Measurements from ENCODE around the gene MRC2.

The MRC2 gene

GRCh38 chr17:62581764-62582163, 45.7 kb upstream of the MRC2 start:
- Histone ChIP-seq H3K36me3 (replicated peaks; ENCODE audit: insufficient read depth, low read length) (peaks cover 9% of the 10 kb centered on the region; the same call in 1 of the 2 replicates), H3K9ac (ENCODE audit: low read length) (no peak overlapping the region), H3K9me2 (replicated peaks; ENCODE audit: insufficient read depth, low read length) (no peaks in the 10 kb centered on the region), H3K27ac (ENCODE audit: low read length) (no peak overlapping the region), H3F3A (ENCODE audit: insufficient read depth, low read length) (no peaks in the 10 kb centered on the region), H3K27me3 (replicated peaks; ENCODE audit: insufficient read depth, low read length) (no peaks in the 10 kb centered on the region), H3K4me3 (ENCODE audit: low read length) (no peak overlapping the region), H3K4me1 (ENCODE audit: low read length) (no peaks in the 10 kb centered on the region), H3K79me2 (ENCODE audit: low read length) (no peaks in the 10 kb centered on the region), H3K9me3 (replicated peaks; ENCODE audit: insufficient read depth, low read length) (no peaks in the 10 kb centered on the region), H3K4me2 (ENCODE audit: low read depth, low read length) (no peak overlapping the region), H4K20me1 (ENCODE audit: insufficient read depth, low read length) (no peaks in the 10 kb centered on the region), H2AFZ (ENCODE audit: low read length) (no peak overlapping the region)
- no peak for DNase-seq
- TF ChIP-seq EZH2 (optimal IDR thresholded peaks at IDR 0.05; ENCODE audit: low read depth, low read length), result no peak
- TF ChIP-seq CTCF (IDR thresholded peaks at IDR 0.05; ENCODE audit: low read length), result no peak
- no peak for TF ChIP-seq EZH2phosphoT487 (IDR thresholded peaks at IDR 0.05; ENCODE audit: low read length)

- H3K9ac ChIP-seq (ENCODE audit: low read length), result no peak overlapping the region
- DNase-seq, result no peak
- no peak overlapping the region for H2AFZ ChIP-seq (ENCODE audit: low read length)
- no peaks in the 10 kb centered on the region for H3K9me3 ChIP-seq (replicated peaks; ENCODE audit: insufficient read depth, low read length)
- no peak overlapping the region for H3K4me2 ChIP-seq (ENCODE audit: low read depth, low read length)
- H3K4me3 ChIP-seq (ENCODE audit: low read length), result no peak overlapping the region
- H4K20me1 ChIP-seq (ENCODE audit: insufficient read depth, low read length), result no peaks in the 10 kb centered on the region
- no peak for TF ChIP-seq CTCF (IDR thresholded peaks at IDR 0.05; ENCODE audit: low read length)
- TF ChIP-seq EZH2phosphoT487 (IDR thresholded peaks at IDR 0.05; ENCODE audit: low read length), result no peak
- TF ChIP-seq EZH2 (optimal IDR thresholded peaks at IDR 0.05; ENCODE audit: low read depth, low read length), result no peak
- no peaks in the 10 kb centered on the region for H3K4me1 ChIP-seq (ENCODE audit: low read length)
- H3K27ac ChIP-seq (ENCODE audit: low read length), result no peak overlapping the region
- H3K36me3 ChIP-seq (replicated peaks; ENCODE audit: insufficient read depth, low read length), result peaks cover 3% of the 10 kb centered on the region
- no peaks in the 10 kb centered on the region for H3K27me3 ChIP-seq (replicated peaks; ENCODE audit: insufficient read depth, low read length)
- no peaks in the 10 kb centered on the region for H3F3A ChIP-seq (ENCODE audit: insufficient read depth, low read length)
- no peaks in the 10 kb centered on the region for H3K9me2 ChIP-seq (replicated peaks; ENCODE audit: insufficient read depth, low read length)
- H3K79me2 ChIP-seq (ENCODE audit: low read length), result no peaks in the 10 kb centered on the region
These were observed 39.9 kb upstream of the MRC2 start for GRCh38 chr17:62587554-62587953.

GRCh38 chr17:62588109-62588508, 39.4 kb upstream of the MRC2 start:
- TF ChIP-seq EZH2phosphoT487 (IDR thresholded peaks at IDR 0.05; ENCODE audit: low read length), result no peak
- no peak for TF ChIP-seq EZH2 (optimal IDR thresholded peaks at IDR 0.05; ENCODE audit: low read depth, low read length)
- TF ChIP-seq CTCF (IDR thresholded peaks at IDR 0.05; ENCODE audit: low read length), result no peak
- H3K9me3 ChIP-seq (replicated peaks; ENCODE audit: insufficient read depth, low read length), result no peaks in the 10 kb centered on the region
- H3K36me3 ChIP-seq (replicated peaks; ENCODE audit: insufficient read depth, low read length), result peaks cover 3% of the 10 kb centered on the region
- no peaks in the 10 kb centered on the region for H4K20me1 ChIP-seq (ENCODE audit: insufficient read depth, low read length)
- H3K4me3 ChIP-seq (ENCODE audit: low read length), result no peak overlapping the region
- H3K79me2 ChIP-seq (ENCODE audit: low read length), result no peaks in the 10 kb centered on the region
- H3F3A ChIP-seq (ENCODE audit: insufficient read depth, low read length), result no peaks in the 10 kb centered on the region
- H3K27me3 ChIP-seq (replicated peaks; ENCODE audit: insufficient read depth, low read length), result no peaks in the 10 kb centered on the region
- DNase-seq, result no peak
- H2AFZ ChIP-seq (ENCODE audit: low read length), result no peak overlapping the region
- no peaks in the 10 kb centered on the region for H3K4me1 ChIP-seq (ENCODE audit: low read length)
- no peak overlapping the region for H3K9ac ChIP-seq (ENCODE audit: low read length)
- no peak overlapping the region for H3K4me2 ChIP-seq (ENCODE audit: low read depth, low read length)
- H3K9me2 ChIP-seq (replicated peaks; ENCODE audit: insufficient read depth, low read length), result no peaks in the 10 kb centered on the region
- H3K27ac ChIP-seq (ENCODE audit: low read length), result no peak overlapping the region

Data from MM.1S (cell line).